MCF 10A (cell line): ENCODE measurements around the gene NFYB. TPM values are rescaled to one million over a fixed set of nuclear protein-coding genes. Genes with fewer than 3 reads are reported as not detected.
A peak's percentile ranks its signal among the peaks of the same experiment; 100 is the strongest.

Experiments used
- BruUV-seq: library from RNA; stranded (reverse); fragments of 400-500 nt; replicated peaks from 2 replicates; lab custom pipeline; 2021; lab: Mats Ljungman, UMichigan
- CTCF ChIA-PET: fragments of 300-600 bp; sonication (Branson Sonifier 250); formaldehyde crosslinking; extraction: SDS; loops from one replicate; lab custom pipeline; 2021; ENCODE audit warnings: antibody characterized with exemption, inconsistent platforms; lab: Yijun Ruan, JAX
- POLR2A ChIA-PET: fragments of 300-600, 350-650 bp; sonication (Branson Sonifier 250); formaldehyde crosslinking; extraction: SDS; loops from one replicate; lab custom pipeline; 2020; ENCODE audit warnings: antibody characterized with exemption, inconsistent platforms; lab: Yijun Ruan, JAX
- DNase-seq: peaks from one replicate; pipeline ENCODE4 v3.0.0-alpha.2; 2018; ENCODE audit not compliant: unreplicated experiment
- H3K27ac Mint-ChIP-seq: one replicate; pipeline ENCODE4 v1.8.0; 2022; ENCODE audit warnings: mild to moderate bottlenecking, low read depth, mixed read lengths; ENCODE audit not compliant: unreplicated experiment
- H3K27me3 Mint-ChIP-seq: one replicate; pipeline ENCODE4 v1.8.0; 2022; ENCODE audit warnings: mixed read lengths; ENCODE audit not compliant: insufficient read depth, unreplicated experiment
- H3K36me3 Mint-ChIP-seq: one replicate; pipeline ENCODE4 v1.8.0; 2022; ENCODE audit warnings: mild to moderate bottlenecking, moderate library complexity, mixed read lengths; ENCODE audit not compliant: insufficient read depth, unreplicated experiment
- H3K4me1 Mint-ChIP-seq: one replicate; pipeline ENCODE4 v1.8.0; 2022; ENCODE audit warnings: mixed read lengths; ENCODE audit not compliant: insufficient read depth, unreplicated experiment
- H3K4me3 Mint-ChIP-seq: one replicate; pipeline ENCODE4 v1.8.0; 2022; ENCODE audit warnings: mild to moderate bottlenecking, moderate library complexity, mixed read lengths; ENCODE audit not compliant: unreplicated experiment
- H3K9me3 Mint-ChIP-seq: one replicate; pipeline ENCODE4 v1.8.0; 2022; ENCODE audit warnings: mixed read lengths; ENCODE audit not compliant: unreplicated experiment
- intact Hi-C: fragments of 100-400 bp; cut with micrococcal nuclease; formaldehyde crosslinking; loops from 2 replicates; pipeline ENCODE4 v1.14.1; 2022
- total RNA-seq: library from RNA; stranded (reverse); gene quantifications from 2 replicates; pipeline ENCODE4 v1.2.3, GENCODE V29; 2022
- TF ChIP-seq, protein P1 (sequence below): fragments of 200-600 bp; IDR thresholded peaks from one replicate; pipeline ENCODE4 v1.8.0; 2022; ENCODE audit warnings: antibody characterized with exemption, mild to moderate bottlenecking; ENCODE audit not compliant: unreplicated experiment

Gene NFYB
- total RNA-seq, 1 experiment from 2014 or later = 24.8 TPM

DNA sequence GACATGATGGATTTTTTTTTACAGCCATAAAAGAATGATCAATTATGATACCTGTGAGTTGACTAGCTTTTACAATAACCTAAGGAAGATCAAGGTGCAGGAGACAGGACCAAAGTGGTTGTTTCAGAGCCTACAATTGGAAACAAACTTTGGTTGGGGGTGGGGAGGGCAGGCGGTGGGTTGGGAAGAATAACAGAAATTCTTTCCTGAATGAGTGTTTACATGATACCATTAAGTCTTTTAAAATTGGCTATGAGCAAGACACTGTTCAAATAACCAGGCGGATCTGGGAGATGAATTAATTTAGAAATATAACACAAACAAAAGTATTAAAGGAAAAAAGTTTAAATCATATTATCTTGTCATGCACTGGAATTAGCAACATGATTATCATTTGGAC lies 7.2 kb downstream of the NFYB start:
- H3K36me3 Mint-ChIP-seq = peaks cover 54% of the 10 kb centered on the region
- ChIA-PET CTCF (no interaction called here), POLR2A (no interaction called here)
- H3K4me1 Mint-ChIP-seq = peaks cover 14% of the 10 kb centered on the region
- TF ChIP-seq, protein P1, sequence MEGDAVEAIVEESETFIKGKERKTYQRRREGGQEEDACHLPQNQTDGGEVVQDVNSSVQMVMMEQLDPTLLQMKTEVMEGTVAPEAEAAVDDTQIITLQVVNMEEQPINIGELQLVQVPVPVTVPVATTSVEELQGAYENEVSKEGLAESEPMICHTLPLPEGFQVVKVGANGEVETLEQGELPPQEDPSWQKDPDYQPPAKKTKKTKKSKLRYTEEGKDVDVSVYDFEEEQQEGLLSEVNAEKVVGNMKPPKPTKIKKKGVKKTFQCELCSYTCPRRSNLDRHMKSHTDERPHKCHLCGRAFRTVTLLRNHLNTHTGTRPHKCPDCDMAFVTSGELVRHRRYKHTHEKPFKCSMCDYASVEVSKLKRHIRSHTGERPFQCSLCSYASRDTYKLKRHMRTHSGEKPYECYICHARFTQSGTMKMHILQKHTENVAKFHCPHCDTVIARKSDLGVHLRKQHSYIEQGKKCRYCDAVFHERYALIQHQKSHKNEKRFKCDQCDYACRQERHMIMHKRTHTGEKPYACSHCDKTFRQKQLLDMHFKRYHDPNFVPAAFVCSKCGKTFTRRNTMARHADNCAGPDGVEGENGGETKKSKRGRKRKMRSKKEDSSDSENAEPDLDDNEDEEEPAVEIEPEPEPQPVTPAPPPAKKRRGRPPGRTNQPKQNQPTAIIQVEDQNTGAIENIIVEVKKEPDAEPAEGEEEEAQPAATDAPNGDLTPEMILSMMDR = no peak
- H3K27ac Mint-ChIP-seq = no peak overlapping the region
- intact Hi-C loops = no loop called here
- DNase-seq = no peak
- no peaks in the 10 kb centered on the region for H3K9me3 Mint-ChIP-seq
- H3K27me3 Mint-ChIP-seq = no peaks in the 10 kb centered on the region
- BruUV-seq = no TSS peak
- H3K4me3 Mint-ChIP-seq = no peak overlapping the region

DNA sequence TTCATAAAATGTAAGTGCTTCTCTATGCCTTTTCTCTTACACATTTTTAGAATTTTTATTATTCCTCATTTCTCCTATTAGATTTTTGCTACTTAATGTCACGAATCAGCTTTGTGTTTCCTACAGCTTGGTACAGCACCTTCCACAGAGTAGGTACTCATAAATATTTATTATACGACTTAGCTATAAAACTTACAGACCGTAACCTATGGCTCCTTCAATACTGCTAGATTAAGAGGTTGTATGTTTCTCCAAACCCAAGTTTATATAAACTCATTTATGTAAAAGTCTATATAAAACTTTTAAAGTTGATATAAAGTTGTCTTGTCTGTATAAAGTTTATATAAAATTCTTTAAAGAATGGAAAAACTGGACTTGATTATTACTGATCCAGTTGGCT lies 11.5 kb downstream of the NFYB start:
- no peaks in the 10 kb centered on the region for H3K9me3 Mint-ChIP-seq
- peak overlapping the region; percentile 71 for H3K27ac Mint-ChIP-seq
- no peak overlapping the region for H3K4me3 Mint-ChIP-seq
- ChIA-PET POLR2A (interaction anchor here (1.4 to 3.7 kb wide), 2 partner anchors 11 to 160 kb away, joined by 3 to 13 read pairs; partner anchors contain the start of genes NFYB and TDG), CTCF (interaction anchor here (1.7 kb wide), 1 partner anchor 18 kb away, joined by 15 read pairs; no protein-coding TSS in a partner anchor)
- TF ChIP-seq, protein P1 = no peak
- intact Hi-C loops = no loop called here
- no peaks in the 10 kb centered on the region for H3K27me3 Mint-ChIP-seq
- peaks cover 5% of the 10 kb centered on the region for H3K4me1 Mint-ChIP-seq
- BruUV-seq = no TSS peak
- peaks cover 86% of the 10 kb centered on the region for H3K36me3 Mint-ChIP-seq
- DNase-seq = no peak

DNA sequence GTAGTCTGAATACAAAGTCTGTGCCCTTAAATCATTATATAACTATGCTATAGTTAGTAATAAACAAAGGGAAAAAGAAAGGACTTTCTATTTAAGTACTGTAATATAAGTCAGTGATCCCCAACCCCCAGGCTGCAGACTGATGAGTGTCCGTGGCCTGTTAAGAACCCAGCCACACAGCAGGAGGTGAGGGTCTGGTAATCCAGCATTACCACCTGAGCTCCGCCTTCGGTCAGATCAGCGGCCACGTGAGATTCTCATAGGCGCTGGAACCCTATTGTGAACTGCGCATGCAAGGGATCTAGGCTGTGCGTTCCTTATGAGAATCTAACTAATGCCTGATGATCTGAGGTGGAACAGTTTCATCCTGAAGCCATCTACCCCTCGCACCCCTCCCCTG lies 15.7 kb downstream of the NFYB start:
- no peak overlapping the region for H3K4me3 Mint-ChIP-seq
- no TSS peak for BruUV-seq
- peaks cover 87% of the 10 kb centered on the region for H3K36me3 Mint-ChIP-seq
- H3K27ac Mint-ChIP-seq = no peak overlapping the region
- TF ChIP-seq, protein P1 = no peak
- H3K4me1 Mint-ChIP-seq = peaks cover 5% of the 10 kb centered on the region
- DNase-seq = no peak
- H3K27me3 Mint-ChIP-seq = no peaks in the 10 kb centered on the region
- no peaks in the 10 kb centered on the region for H3K9me3 Mint-ChIP-seq
- ChIA-PET CTCF (interaction anchor here (1.0 to 4.6 kb wide), 2 partner anchors 10 to 14 kb away, joined by 4 to 30 read pairs; no protein-coding TSS in a partner anchor), POLR2A (interaction anchor here (0.7 to 1.6 kb wide), 2 partner anchors 16 to 985 kb away, joined by 3 to 10 read pairs; partner anchors contain the start of gene NFYB)
- intact Hi-C loops = no loop called here

DNA sequence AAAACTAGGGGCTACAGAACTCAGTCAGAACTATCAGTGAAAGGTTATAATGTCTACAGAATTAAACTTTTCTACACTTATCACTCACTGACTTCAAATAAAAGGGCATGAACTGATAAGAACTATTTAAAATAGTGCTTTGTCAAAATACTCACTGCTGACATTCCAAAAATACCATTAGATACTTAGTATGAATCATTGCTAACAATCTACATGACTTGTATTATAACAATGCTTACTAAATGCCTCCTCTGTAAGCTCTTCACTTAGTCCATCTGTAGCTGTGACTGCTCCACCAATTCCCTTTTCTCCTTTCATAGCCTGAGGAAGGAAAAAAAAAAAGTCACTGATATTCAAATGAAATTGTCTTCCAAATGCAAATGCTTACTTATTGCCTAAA lies 17.0 kb downstream of the NFYB start:
- no peak for DNase-seq
- H3K9me3 Mint-ChIP-seq = no peaks in the 10 kb centered on the region
- BruUV-seq = no TSS peak
- TF ChIP-seq, protein P1 = no peak
- intact Hi-C loops = no loop called here
- peaks cover 79% of the 10 kb centered on the region for H3K36me3 Mint-ChIP-seq
- no peak overlapping the region for H3K4me3 Mint-ChIP-seq
- H3K27ac Mint-ChIP-seq = peak overlapping the region; percentile 16
- CTCF ChIA-PET = interaction anchor here (0.7 to 4.6 kb wide), 2 partner anchors 12 to 16 kb away, joined by 3 to 30 read pairs; no protein-coding TSS in a partner anchor
- peaks cover 6% of the 10 kb centered on the region for H3K4me1 Mint-ChIP-seq
- POLR2A ChIA-PET = interaction anchor here (0.6 to 1.6 kb wide), 6 partner anchors 11 to 164 kb away, joined by 3 to 10 read pairs (median 5); partner anchors contain the start of genes NFYB and TDG
- no peaks in the 10 kb centered on the region for H3K27me3 Mint-ChIP-seq
